ENCODE results near the gene DNAH1. TPM values are rescaled to one million over a fixed set of nuclear protein-coding genes. Genes with fewer than 3 reads are reported as not detected.

DNAH1 gene
- total and polyA plus RNA-seq, 2 of the 13 experiments (the other 11 are each of a cell fraction or from before 2014, with no cell fraction given), result 0.64 to 3.5 TPM

DNA sequence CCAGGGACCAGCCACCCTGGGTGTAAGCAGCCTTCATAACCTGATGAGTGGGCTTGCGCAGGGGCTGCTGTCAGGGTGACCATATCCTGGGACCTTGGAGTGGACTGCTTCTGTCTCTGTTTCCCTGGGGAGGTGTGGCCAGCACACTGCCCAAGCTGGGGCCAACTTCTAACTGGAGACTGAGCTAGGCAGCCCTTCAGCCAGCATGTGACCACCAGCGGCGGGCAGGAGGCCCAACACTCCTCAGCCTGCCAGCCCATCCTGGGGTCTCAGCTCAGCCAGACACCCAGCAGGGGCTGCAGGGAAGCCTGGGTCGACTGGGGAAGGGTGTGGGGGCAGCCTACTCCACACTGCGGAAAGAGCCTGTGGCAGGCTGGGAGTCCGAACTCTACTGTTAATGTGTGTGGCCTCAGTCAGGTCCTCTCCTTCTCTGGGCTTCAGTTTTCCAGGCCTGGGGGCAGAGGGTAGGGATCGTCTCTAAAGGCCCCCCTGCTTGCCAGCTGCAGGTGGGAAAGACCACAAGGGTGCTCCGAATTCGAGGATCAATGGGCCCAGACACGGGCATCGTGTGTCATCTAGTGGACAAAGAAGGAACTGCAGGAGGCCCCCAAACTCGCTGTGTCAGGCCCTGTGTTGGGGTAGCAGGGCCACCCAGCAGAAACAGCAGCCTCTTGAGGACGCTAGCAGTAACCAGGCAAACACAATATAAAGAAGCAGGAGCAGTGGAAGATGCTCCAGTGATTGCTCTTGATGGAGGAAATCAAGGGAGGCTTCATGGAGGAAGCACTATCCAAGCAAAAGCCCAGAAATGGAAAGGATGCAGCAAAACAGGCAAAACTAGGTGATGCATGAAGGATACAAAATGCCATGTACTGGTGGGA is 130.8 kb downstream of the DNAH1 start (continued):
- TF ChIP-seq, protein P1, sequence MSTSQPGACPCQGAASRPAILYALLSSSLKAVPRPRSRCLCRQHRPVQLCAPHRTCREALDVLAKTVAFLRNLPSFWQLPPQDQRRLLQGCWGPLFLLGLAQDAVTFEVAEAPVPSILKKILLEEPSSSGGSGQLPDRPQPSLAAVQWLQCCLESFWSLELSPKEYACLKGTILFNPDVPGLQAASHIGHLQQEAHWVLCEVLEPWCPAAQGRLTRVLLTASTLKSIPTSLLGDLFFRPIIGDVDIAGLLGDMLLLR (CRISPR knock-in tag; IDR thresholded peaks at IDR 0.05), result 0 out of 2 replicates have a peak, but pooled peaks have one; percentile 50
- TF ChIP-seq ZBTB4 (CRISPR knock-in tag; IDR thresholded peaks at IDR 0.05; ENCODE audit: borderline replicate concordance) (0 out of 2 replicates have a peak, but pooled peaks have one; percentile 23), SP2 (CRISPR knock-in tag; IDR thresholded peaks at IDR 0.05) (0 out of 2 replicates have a peak, but pooled peaks have one; percentile 38), BRD4 (CRISPR knock-in tag; IDR thresholded peaks at IDR 0.05) (no peak), NRL (CRISPR knock-in tag; IDR thresholded peaks at IDR 0.05; ENCODE audit: borderline replicate concordance) (no peak), ZNF781 (CRISPR knock-in tag; IDR thresholded peaks at IDR 0.05; ENCODE audit: borderline replicate concordance, not compliant biosample characterization) (no peak), ARID2 (CRISPR knock-in tag; IDR thresholded peaks at IDR 0.05; ENCODE audit: borderline replicate concordance) (0 out of 2 replicates have a peak, but pooled peaks have one; percentile 53), ZNF891 (CRISPR knock-in tag; IDR thresholded peaks at IDR 0.05) (no peak), ZNF709 (CRISPR knock-in tag; IDR thresholded peaks at IDR 0.05) (no peak), EZH2 (conservative IDR thresholded peaks at IDR 0.05; ENCODE audit: low read depth, low read length) (no peak), ZNF260 (CRISPR knock-in tag; IDR thresholded peaks at IDR 0.05; ENCODE audit: borderline replicate concordance, low read depth) (no peak), SSRP1 (CRISPR knock-in tag; IDR thresholded peaks at IDR 0.05) (0 out of 2 replicates have a peak, but pooled peaks have one; percentile 32), ZNF333 (CRISPR knock-in tag; IDR thresholded peaks at IDR 0.05; ENCODE audit: borderline replicate concordance) (no peak), ZBTB38 (CRISPR knock-in tag; IDR thresholded peaks at IDR 0.05) (no peak), FOXM1 (CRISPR knock-in tag; IDR thresholded peaks at IDR 0.05) (no peak), CEBPG (CRISPR knock-in tag; IDR thresholded peaks at IDR 0.05) (no peak), CHD2 (IDR thresholded peaks at IDR 0.05; ENCODE audit: low read depth, low read length) (no peak), FOXA3 (CRISPR knock-in tag; IDR thresholded peaks at IDR 0.05) (no peak)
- TF ChIP-seq, protein P2, sequence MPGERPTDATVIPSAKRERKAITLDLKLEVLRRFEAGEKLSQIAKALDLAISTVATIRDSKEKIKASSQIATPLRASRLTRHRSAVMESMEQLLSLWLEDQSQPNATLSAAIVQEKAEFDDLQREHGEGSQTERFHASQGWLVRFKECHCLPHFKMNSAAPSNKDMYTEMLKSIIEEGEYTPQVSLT (CRISPR knock-in tag; IDR thresholded peaks at IDR 0.05; ENCODE audit: borderline replicate concordance, low read depth), result no peak
- TF ChIP-seq, protein P3, sequence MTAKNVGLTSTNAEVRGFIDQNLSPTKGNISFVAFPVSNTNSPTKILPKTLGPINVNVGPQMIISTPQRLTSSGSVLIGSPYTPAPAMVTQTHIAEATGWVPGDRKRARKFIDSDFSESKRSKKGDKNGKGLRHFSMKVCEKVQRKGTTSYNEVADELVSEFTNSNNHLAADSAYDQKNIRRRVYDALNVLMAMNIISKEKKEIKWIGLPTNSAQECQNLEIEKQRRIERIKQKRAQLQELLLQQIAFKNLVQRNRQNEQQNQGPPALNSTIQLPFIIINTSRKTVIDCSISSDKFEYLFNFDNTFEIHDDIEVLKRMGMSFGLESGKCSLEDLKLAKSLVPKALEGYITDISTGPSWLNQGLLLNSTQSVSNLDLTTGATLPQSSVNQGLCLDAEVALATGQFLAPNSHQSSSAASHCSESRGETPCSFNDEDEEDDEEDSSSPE (CRISPR knock-in tag; IDR thresholded peaks at IDR 0.05), result 0 out of 2 replicates have a peak, but pooled peaks have one; percentile 46
- TF ChIP-seq, protein P4, sequence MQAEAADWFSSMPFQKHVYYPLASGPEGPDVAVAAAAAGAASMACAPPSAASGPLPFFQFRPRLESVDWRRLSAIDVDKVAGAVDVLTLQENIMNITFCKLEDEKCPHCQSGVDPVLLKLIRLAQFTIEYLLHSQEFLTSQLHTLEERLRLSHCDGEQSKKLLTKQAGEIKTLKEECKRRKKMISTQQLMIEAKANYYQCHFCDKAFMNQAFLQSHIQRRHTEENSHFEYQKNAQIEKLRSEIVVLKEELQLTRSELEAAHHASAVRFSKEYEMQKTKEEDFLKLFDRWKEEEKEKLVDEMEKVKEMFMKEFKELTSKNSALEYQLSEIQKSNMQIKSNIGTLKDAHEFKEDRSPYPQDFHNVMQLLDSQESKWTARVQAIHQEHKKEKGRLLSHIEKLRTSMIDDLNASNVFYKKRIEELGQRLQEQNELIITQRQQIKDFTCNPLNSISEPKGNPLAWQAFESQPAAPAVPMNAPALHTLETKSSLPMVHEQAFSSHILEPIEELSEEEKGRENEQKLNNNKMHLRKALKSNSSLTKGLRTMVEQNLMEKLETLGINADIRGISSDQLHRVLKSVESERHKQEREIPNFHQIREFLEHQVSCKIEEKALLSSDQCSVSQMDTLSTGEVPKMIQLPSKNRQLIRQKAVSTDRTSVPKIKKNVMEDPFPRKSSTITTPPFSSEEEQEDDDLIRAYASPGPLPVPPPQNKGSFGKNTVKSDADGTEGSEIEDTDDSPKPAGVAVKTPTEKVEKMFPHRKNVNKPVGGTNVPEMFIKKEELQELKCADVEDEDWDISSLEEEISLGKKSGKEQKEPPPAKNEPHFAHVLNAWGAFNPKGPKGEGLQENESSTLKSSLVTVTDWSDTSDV (CRISPR knock-in tag; IDR thresholded peaks at IDR 0.05), result no peak
